HG02678 (cell line): ENCODE data around the gene SVOP.
"Not testable (repeated sequence)": the region's sequence is repeated elsewhere in the genome, so short reads cannot be mapped to it uniquely, and the experiment has no call there.

Experiments used
- ATAC-seq: cut with Tn5 transposase; IDR thresholded peaks from one replicate; pipeline ENCODE4 v1.9.1; 2021; ENCODE audit warnings: mild to moderate bottlenecking, moderate library complexity; ENCODE audit not compliant: unreplicated experiment

SVOP gene

GRCh38 chr12:109020796-109021380, at the start of gene SVOP:
Gene SVOP (minus strand): TSS chr12:109021068. CDS start chr12:109020868, 200 bp downstream.
- no peak for ATAC-seq

- no peak for ATAC-seq
Observed at GRCh38 chr12:109069307-109070271, 48.7 kb upstream of the SVOP start.

GRCh38 chr12:109065853-109066193, 45.0 kb upstream of the SVOP start:
- no peak for ATAC-seq

- no peak for ATAC-seq
Observed at GRCh38 chr12:109065154-109065852, 44.4 kb upstream of the SVOP start.

- no peak for ATAC-seq
Observed at GRCh38 chr12:109064143-109064542, 43.3 kb upstream of the SVOP start.

GRCh38 chr12:109058773-109059172, 37.9 kb upstream of the SVOP start:
- ATAC-seq, result no peak

- ATAC-seq, result no peak
Observed at GRCh38 chr12:109057376-109057775, 36.5 kb upstream of the SVOP start.

GRCh38 chr12:109056891-109057290, 36.0 kb upstream of the SVOP start:
- ATAC-seq, result no peak

GRCh38 chr12:109054520-109054919, 33.7 kb upstream of the SVOP start:
- ATAC-seq, result no peak

- ATAC-seq, result peak; percentile 1
Observed at GRCh38 chr12:109054124-109054513, 33.3 kb upstream of the SVOP start.

GRCh38 chr12:109053382-109054123, 32.7 kb upstream of the SVOP start:
- ATAC-seq, result peak; percentile 48

- peak; percentile 80 for ATAC-seq
Observed at GRCh38 chr12:109052414-109053323, 31.8 kb upstream of the SVOP start, which contains the start of gene USP30. Gene USP30 (plus strand): TSS chr12:109052576. CDS start chr12:109052679, 103 bp downstream.

- no peak for ATAC-seq
Observed at GRCh38 chr12:109052097-109052413, 31.2 kb upstream of the SVOP start.

- not testable (repeated sequence) for ATAC-seq
Observed at GRCh38 chr12:109049794-109050193, 28.9 kb upstream of the SVOP start.

GRCh38 chr12:109048706-109049105, 27.8 kb upstream of the SVOP start:
- ATAC-seq, result not testable (repeated sequence)

- ATAC-seq, result no peak
Observed at GRCh38 chr12:109047081-109047805, 26.4 kb upstream of the SVOP start.

- no peak for ATAC-seq
Observed at GRCh38 chr12:109044241-109044640, 23.4 kb upstream of the SVOP start.

GRCh38 chr12:109036975-109037374, 16.1 kb upstream of the SVOP start:
- ATAC-seq, result no peak
